HCT116 (cell line): ENCODE results near the gene PRKN. TPM values are rescaled to one million over a fixed set of nuclear protein-coding genes. Genes with fewer than 3 reads are reported as not detected.

Experiments used
- ATAC-seq: fragments of 200-7000 bp; cut with Tn5 transposase; 2 replicates; pipeline ENCODE4 v1.9.1; 2020; ENCODE audit warnings: mild to moderate bottlenecking, moderate library complexity
- BruUV-seq: library from RNA; stranded (reverse); fragments of 400-500 nt; replicated peaks from 2 replicates; lab custom pipeline; 2021; lab: Mats Ljungman, UMichigan
- CTCF ChIA-PET: fragments of 300-600 bp; sonication (Branson Sonifier 250); formaldehyde crosslinking; loops from one replicate; lab custom pipeline; 2021; ENCODE audit warnings: antibody characterized with exemption; lab: Charles Lee
- POLR2A ChIA-PET: fragments of 300-600, 350-600 bp; sonication (Branson Sonifier 250); formaldehyde crosslinking; loops from one replicate; lab custom pipeline; 2021; ENCODE audit warnings: antibody characterized with exemption; lab: Charles Lee
- RAD21 ChIA-PET, 2 experiments: fragments of 300-600 bp; sonication (Branson Sonifier 250); formaldehyde crosslinking; loops; one replicate each; lab custom pipeline; 2023; ENCODE audit warnings: low total read pairs in 2 of 2; ENCODE audit not compliant: uncharacterized antibody in 2 of 2, unreplicated experiment in 2 of 2, low non-redundant PET in 1 of 2; lab: Charles Lee
- DNase-seq: peaks from one replicate; pipeline ENCODE4 v3.0.0-alpha.2; 2010; ENCODE audit warnings: low read depth, low spot score
- H2AFZ ChIP-seq: fragments of 200-600 bp; shearing (Covaris generic), sonication (generic); 2 replicates; pipeline ENCODE4 v1.6.1; 2017; ENCODE audit warnings: low read depth, mixed run types, mixed read lengths, antibody characterized with exemption, low read length; ENCODE audit not compliant: poor library complexity, severe bottlenecking
- H3K27ac ChIP-seq: 2 replicates; pipeline ENCODE4 v1.5.1; 2012; ENCODE audit warnings: low read depth, low read length
- H3K27me3 ChIP-seq: fragments of 200-600 bp; sonication (generic); 2 replicates; pipeline ENCODE4 v1.6.1; 2016; ENCODE audit warnings: mixed run types, low read length, mixed read lengths; ENCODE audit not compliant: insufficient read depth
- H3K36me3 ChIP-seq, 2 experiments: fragments of 200-500 bp in 1 of 2; fragments of 200-600 bp in 1 of 2; sonication (Bioruptor generic) in 1 of 2; sonication (generic) in 1 of 2; 2 replicates each; pipeline versions ENCODE4 v1.5.1 to v1.6.1; 2014 to 2016; ENCODE audit warnings: low read length in 2 of 2, inconsistent platforms in 1 of 2, mixed read lengths in 1 of 2, mixed run types in 1 of 2; ENCODE audit not compliant: insufficient read depth in 2 of 2, control insufficient read depth in 1 of 2
- H3K4me1 ChIP-seq, 2 experiments: fragments of 200-600 bp in 1 of 2; sonication (generic) in 1 of 2; 2 replicates each; pipeline versions ENCODE4 v1.5.1 to v1.6.1; 2012 to 2017; ENCODE audit warnings: low read length in 2 of 2, inconsistent platforms in 1 of 2, mild to moderate bottlenecking in 1 of 2, mixed read lengths in 1 of 2, mixed run types in 1 of 2, moderate library complexity in 1 of 2; ENCODE audit not compliant: insufficient read depth in 2 of 2, control insufficient read depth in 1 of 2
- H3K4me2 ChIP-seq: fragments of 200-600 bp; sonication (generic); 2 replicates; pipeline ENCODE4 v1.6.1; 2017; ENCODE audit warnings: mixed run types, low read length, mixed read lengths
- H3K4me3 ChIP-seq, 2 experiments: fragments of 200-600 bp in 1 of 2; sonication (generic) in 1 of 2; replicated peaks in 1 of 2; 2 replicates each; pipeline ENCODE4 v1.5.1; 2011 to 2016; ENCODE audit warnings: low read length in 2 of 2, control low read depth in 1 of 2, low read depth in 1 of 2, mild to moderate bottlenecking in 1 of 2, mixed read lengths in 1 of 2, mixed run types in 1 of 2
- H3K79me2 ChIP-seq: fragments of 200-600 bp; sonication (generic); 2 replicates; pipeline ENCODE4 v1.6.1; 2017; ENCODE audit warnings: mild to moderate bottlenecking, mixed run types, low read length, moderate library complexity, mixed read lengths; ENCODE audit not compliant: insufficient read depth
- H3K9ac ChIP-seq: fragments of 200-600 bp; sonication (generic); 2 replicates; pipeline ENCODE4 v1.6.1; 2016; ENCODE audit warnings: low read length, mixed read lengths
- H3K9me2 ChIP-seq: fragments of 200-600 bp; sonication (generic), shearing (Covaris generic); 2 replicates; pipeline ENCODE4 v1.6.1; 2017; ENCODE audit warnings: mixed run types, mild to moderate bottlenecking, moderate library complexity; ENCODE audit not compliant: insufficient read depth
- H3K9me3 ChIP-seq, 2 experiments: fragments of 200-500 bp in 1 of 2; fragments of 200-600 bp in 1 of 2; sonication (Bioruptor generic) in 1 of 2; sonication (generic) in 1 of 2; 2 replicates each; pipeline ENCODE4 v1.6.1; 2014 to 2017; ENCODE audit warnings: low read length in 2 of 2, mixed read lengths in 2 of 2, inconsistent platforms in 1 of 2, low read depth in 1 of 2, mild to moderate bottlenecking in 1 of 2, mixed run types in 1 of 2, moderate library complexity in 1 of 2; ENCODE audit not compliant: control insufficient read depth in 1 of 2, insufficient read depth in 1 of 2
- H4K20me1 ChIP-seq: fragments of 200-600 bp; sonication (generic), shearing (Covaris generic); 2 replicates; pipeline ENCODE4 v1.6.1; 2017; ENCODE audit warnings: mixed run types, mild to moderate bottlenecking, moderate library complexity; ENCODE audit not compliant: insufficient read depth
- CEBPB ChIP-seq: IDR thresholded peaks from 2 replicates; pipeline ENCODE4 v1.6.1; 2012; ENCODE audit warnings: low read depth
- CTCF ChIP-seq, 3 experiments: fragments of 200-600 bp in 1 of 3; sonication (generic) in 1 of 3; IDR thresholded peaks in 2 of 3; conservative IDR thresholded peaks in 1 of 3; 2 replicates each; pipeline ENCODE4 v1.5.1; 2012 to 2017; ENCODE audit warnings: low read depth in 2 of 3, low read length in 2 of 3, antibody characterized with exemption in 1 of 3, borderline replicate concordance in 1 of 3, control low read depth in 1 of 3, mild to moderate bottlenecking in 1 of 3, mixed read lengths in 1 of 3, mixed run types in 1 of 3, moderate library complexity in 1 of 3; ENCODE audit not compliant: insufficient read depth in 1 of 3
- EZH2phosphoT487 ChIP-seq: fragments of 200-600 bp; IDR thresholded peaks from 2 replicates; pipeline ENCODE4 v1.6.1; 2018; ENCODE audit warnings: antibody characterized with exemption, borderline replicate concordance
- JUND ChIP-seq: IDR thresholded peaks from 2 replicates; pipeline ENCODE4 v1.6.1; 2012
- REST ChIP-seq: IDR thresholded peaks from 2 replicates; pipeline ENCODE4 v1.6.1; 2012; ENCODE audit warnings: low read depth
- SIN3A ChIP-seq: IDR thresholded peaks from 2 replicates; pipeline ENCODE4 v1.6.1; 2012; ENCODE audit warnings: low read depth
- YY1 ChIP-seq: IDR thresholded peaks from 2 replicates; pipeline ENCODE4 v1.6.1; 2011; ENCODE audit warnings: low read length, low read depth, moderate library complexity, mild to moderate bottlenecking; ENCODE audit not compliant: insufficient replicate concordance; ENCODE audit errors: extremely low read depth
- ZBTB33 ChIP-seq: IDR thresholded peaks from 2 replicates; pipeline ENCODE4 v1.6.1; 2011; ENCODE audit warnings: mild to moderate bottlenecking, low read length, moderate library complexity; ENCODE audit not compliant: insufficient replicate concordance; ENCODE audit errors: extremely low read depth
- ZNF274 ChIP-seq: fragments of 200-500 bp; sonication (Bioruptor generic); IDR thresholded peaks from 2 replicates; pipeline ENCODE4 v1.6.1; 2014; ENCODE audit warnings: mild to moderate bottlenecking, low read depth, low read length, inconsistent platforms
- intact Hi-C: fragments of 100-400 bp; cut with micrococcal nuclease; formaldehyde crosslinking; loops from 2 replicates; pipeline ENCODE4 v1.10.0; 2022
- total RNA-seq: library from RNA; stranded (reverse); gene quantifications from one replicate; pipeline ENCODE4 v1.2.1, GENCODE V29; 2021; ENCODE audit not compliant: unreplicated experiment

Gene PRKN
- total RNA-seq, 1 experiment from 2014 or later: 2.6 TPM

DNA sequence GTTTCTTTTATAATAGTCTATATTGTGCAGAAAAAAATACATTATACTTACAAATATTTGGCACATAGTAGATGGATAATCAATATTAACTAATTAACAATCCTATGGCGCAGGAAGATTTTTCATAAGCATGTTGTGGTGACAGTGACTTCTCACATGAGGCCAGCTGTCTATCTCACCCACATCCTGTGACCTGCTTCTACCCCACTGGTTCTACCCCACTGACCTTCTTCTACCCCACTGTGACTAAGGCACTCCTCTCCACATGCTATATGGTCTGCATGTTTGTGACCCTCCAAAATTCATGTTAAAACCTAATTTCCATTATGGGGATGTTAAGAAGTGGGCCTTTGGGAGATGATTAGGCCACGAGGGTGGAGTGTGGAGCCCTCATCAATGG is 1058.9 kb downstream of the PRKN start:
- H3K27me3 ChIP-seq: no peaks in the 10 kb centered on the region
- ChIA-PET CTCF (no interaction called here), RAD21 (no interaction called here), POLR2A (no interaction called here)
- no peaks in the 10 kb centered on the region for H3K36me3 ChIP-seq
- TF ChIP-seq CEBPB (no peak), ZNF274 (no peak), ZBTB33 (no peak), REST (no peak), JUND (no peak), EZH2phosphoT487 (no peak), YY1 (no peak), SIN3A (no peak), CTCF (IDR thresholded peaks at IDR 0.05 in 2 of 3, conservative IDR thresholded peaks at IDR 0.05 in 1 of 3; ENCODE audit: borderline replicate concordance in 1 of 3, insufficient read depth in 1 of 3, low read depth in 2 of 3, low read length in 2 of 3) (no peak)
- H3K4me1 ChIP-seq: no peaks in the 10 kb centered on the region
- DNase-seq (no peak), ATAC-seq (no peak)
- H3K9me3 ChIP-seq: no peaks in the 10 kb centered on the region
- no TSS peak for BruUV-seq
- no peak overlapping the region for H2AFZ ChIP-seq
- H3K79me2 ChIP-seq: no peaks in the 10 kb centered on the region
- H3K27ac ChIP-seq: no peak overlapping the region
- no peaks in the 10 kb centered on the region for H3K9me2 ChIP-seq
- no peak overlapping the region for H3K9ac ChIP-seq
- H3K4me2 ChIP-seq: no peak overlapping the region
- H3K4me3 ChIP-seq: no peak overlapping the region
- intact Hi-C loops: no loop called here
- no peaks in the 10 kb centered on the region for H4K20me1 ChIP-seq
